MCF 10A (cell line): ENCODE measurements around the gene PFDN5. TPM values are rescaled to one million over a fixed set of nuclear protein-coding genes. Genes with fewer than 3 reads are reported as not detected.
"Not testable (repeated sequence)": the region's sequence is repeated elsewhere in the genome, so short reads cannot be mapped to it uniquely, and the experiment has no call there.

Experiments
- BruUV-seq: library from RNA; stranded (reverse); fragments of 400-500 nt; replicated peaks from 2 replicates; lab custom pipeline; 2021; lab: Mats Ljungman, UMichigan
- CTCF ChIA-PET: fragments of 300-600 bp; sonication (Branson Sonifier 250); formaldehyde crosslinking; extraction: SDS; loops from one replicate; lab custom pipeline; 2021; ENCODE audit warnings: antibody characterized with exemption, inconsistent platforms; lab: Yijun Ruan, JAX
- POLR2A ChIA-PET: fragments of 300-600, 350-650 bp; sonication (Branson Sonifier 250); formaldehyde crosslinking; extraction: SDS; loops from one replicate; lab custom pipeline; 2020; ENCODE audit warnings: antibody characterized with exemption, inconsistent platforms; lab: Yijun Ruan, JAX
- DNase-seq: peaks from one replicate; pipeline ENCODE4 v3.0.0-alpha.2; 2018; ENCODE audit not compliant: unreplicated experiment
- H3K27ac Mint-ChIP-seq: one replicate; pipeline ENCODE4 v1.8.0; 2022; ENCODE audit warnings: mild to moderate bottlenecking, low read depth, mixed read lengths; ENCODE audit not compliant: unreplicated experiment
- H3K27me3 Mint-ChIP-seq: one replicate; pipeline ENCODE4 v1.8.0; 2022; ENCODE audit warnings: mixed read lengths; ENCODE audit not compliant: insufficient read depth, unreplicated experiment
- H3K36me3 Mint-ChIP-seq: one replicate; pipeline ENCODE4 v1.8.0; 2022; ENCODE audit warnings: mild to moderate bottlenecking, moderate library complexity, mixed read lengths; ENCODE audit not compliant: insufficient read depth, unreplicated experiment
- H3K4me1 Mint-ChIP-seq: one replicate; pipeline ENCODE4 v1.8.0; 2022; ENCODE audit warnings: mixed read lengths; ENCODE audit not compliant: insufficient read depth, unreplicated experiment
- H3K4me3 Mint-ChIP-seq: one replicate; pipeline ENCODE4 v1.8.0; 2022; ENCODE audit warnings: mild to moderate bottlenecking, moderate library complexity, mixed read lengths; ENCODE audit not compliant: unreplicated experiment
- H3K9me3 Mint-ChIP-seq: one replicate; pipeline ENCODE4 v1.8.0; 2022; ENCODE audit warnings: mixed read lengths; ENCODE audit not compliant: unreplicated experiment
- intact Hi-C: fragments of 100-400 bp; cut with micrococcal nuclease; formaldehyde crosslinking; loops from 2 replicates; pipeline ENCODE4 v1.14.1; 2022
- total RNA-seq: library from RNA; stranded (reverse); gene quantifications from 2 replicates; pipeline ENCODE4 v1.2.3, GENCODE V29; 2022
- TF ChIP-seq, protein P1 (sequence below): fragments of 200-600 bp; IDR thresholded peaks from one replicate; pipeline ENCODE4 v1.8.0; 2022; ENCODE audit warnings: antibody characterized with exemption, mild to moderate bottlenecking; ENCODE audit not compliant: unreplicated experiment

PFDN5 gene
- total RNA-seq, 1 experiment from 2014 or later, result 205 TPM

DNA sequence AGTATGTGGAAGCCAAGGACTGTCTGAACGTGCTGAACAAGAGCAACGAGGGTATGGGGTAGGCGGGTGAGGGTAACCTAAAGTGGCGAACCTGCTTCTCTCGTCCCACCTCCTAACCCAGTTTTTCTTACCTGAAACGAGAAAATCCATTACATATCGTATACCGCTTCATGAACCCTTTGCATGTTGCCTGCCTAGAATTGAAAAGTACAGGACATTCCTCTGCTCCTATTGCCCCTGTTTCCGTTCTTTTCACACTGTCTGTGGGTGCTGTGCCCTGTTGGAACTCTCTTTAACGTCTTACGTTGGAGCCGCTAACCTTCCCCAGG, 513 bp downstream of the PFDN5 start:
- H3K36me3 Mint-ChIP-seq, result peaks cover 36% of the 10 kb centered on the region
- ChIA-PET CTCF (interaction anchor here (0.9 to 14.9 kb wide), 6 partner anchors 18 to 82 kb away, joined by 3 to 275 read pairs (median 6); partner anchors contain the start of gene AAAS), POLR2A (interaction anchor here (0.6 to 4.6 kb wide), 20 partner anchors 13 to 252 kb away, joined by 3 to 69 read pairs (median 6); partner anchors contain the start of genes AAAS, CSAD, ESPL1 and PRR13)
- no peak for DNase-seq
- intact Hi-C loops, result no loop called here
- H3K9me3 Mint-ChIP-seq, result no peaks in the 10 kb centered on the region
- peak overlapping the region; percentile 97 for H3K27ac Mint-ChIP-seq
- peaks cover 26% of the 10 kb centered on the region for H3K4me1 Mint-ChIP-seq
- peak overlapping the region; percentile 95 for H3K4me3 Mint-ChIP-seq
- TF ChIP-seq, protein P1, sequence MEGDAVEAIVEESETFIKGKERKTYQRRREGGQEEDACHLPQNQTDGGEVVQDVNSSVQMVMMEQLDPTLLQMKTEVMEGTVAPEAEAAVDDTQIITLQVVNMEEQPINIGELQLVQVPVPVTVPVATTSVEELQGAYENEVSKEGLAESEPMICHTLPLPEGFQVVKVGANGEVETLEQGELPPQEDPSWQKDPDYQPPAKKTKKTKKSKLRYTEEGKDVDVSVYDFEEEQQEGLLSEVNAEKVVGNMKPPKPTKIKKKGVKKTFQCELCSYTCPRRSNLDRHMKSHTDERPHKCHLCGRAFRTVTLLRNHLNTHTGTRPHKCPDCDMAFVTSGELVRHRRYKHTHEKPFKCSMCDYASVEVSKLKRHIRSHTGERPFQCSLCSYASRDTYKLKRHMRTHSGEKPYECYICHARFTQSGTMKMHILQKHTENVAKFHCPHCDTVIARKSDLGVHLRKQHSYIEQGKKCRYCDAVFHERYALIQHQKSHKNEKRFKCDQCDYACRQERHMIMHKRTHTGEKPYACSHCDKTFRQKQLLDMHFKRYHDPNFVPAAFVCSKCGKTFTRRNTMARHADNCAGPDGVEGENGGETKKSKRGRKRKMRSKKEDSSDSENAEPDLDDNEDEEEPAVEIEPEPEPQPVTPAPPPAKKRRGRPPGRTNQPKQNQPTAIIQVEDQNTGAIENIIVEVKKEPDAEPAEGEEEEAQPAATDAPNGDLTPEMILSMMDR, result no peak
- BruUV-seq, result TSS peak; percentile 46
- no peaks in the 10 kb centered on the region for H3K27me3 Mint-ChIP-seq

GRCh38 chr12:53297106-53297505, 1.8 kb downstream of the PFDN5 start:
- H3K9me3 Mint-ChIP-seq, DNase-seq, H3K27me3 Mint-ChIP-seq, intact Hi-C loops, BruUV-seq: not testable (repeated sequence)
- Mint-ChIP-seq H3K36me3 (peaks cover 48% of the 10 kb centered on the region), H3K4me1 (peaks cover 32% of the 10 kb centered on the region), H3K4me3 (peak overlapping the region; percentile 19), H3K27ac (peak overlapping the region; percentile 44)
- CTCF ChIA-PET, result interaction anchor here (0.9 to 2.7 kb wide), 8 partner anchors 10 to 142 kb away, joined by 3 to 14 read pairs (median 6); partner anchors contain the start of gene AAAS
- POLR2A ChIA-PET, result interaction anchor here (0.6 to 4.6 kb wide), 5 partner anchors 14 to 405 kb away, joined by 3 to 69 read pairs (median 3); partner anchors contain the start of gene AAAS

DNA sequence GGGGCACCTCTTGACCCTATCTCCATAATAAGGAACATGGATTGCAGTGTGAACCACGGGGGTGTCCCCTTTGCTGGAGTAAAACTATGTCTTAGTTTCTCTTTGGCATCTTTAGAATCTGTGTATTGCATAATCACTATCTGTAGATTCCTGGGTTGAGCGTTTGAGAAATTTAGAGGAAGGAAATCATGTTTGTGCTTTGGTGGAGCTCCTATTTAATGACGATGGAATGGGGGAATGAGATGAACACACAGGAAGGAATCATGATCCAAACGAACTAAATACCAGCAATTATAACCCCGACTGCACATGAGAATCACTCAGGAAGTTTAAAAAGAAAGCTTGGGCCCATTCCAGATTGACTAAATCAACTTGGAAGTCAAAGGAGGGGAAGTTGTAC, 2.8 kb downstream of the PFDN5 start:
- TF ChIP-seq, protein P1, result no peak
- POLR2A ChIA-PET, result interaction anchor here (0.6 to 4.6 kb wide), 12 partner anchors 10 to 291 kb away, joined by 3 to 69 read pairs (median 4); partner anchors contain the start of gene AAAS
- BruUV-seq, result no TSS peak
- no peak for DNase-seq
- H3K27me3 Mint-ChIP-seq, result no peaks in the 10 kb centered on the region
- CTCF ChIA-PET, result interaction anchor here (0.9 to 2.7 kb wide), 7 partner anchors 11 to 138 kb away, joined by 3 to 14 read pairs (median 7); partner anchors contain the start of gene AAAS
- H3K4me1 Mint-ChIP-seq, result peaks cover 41% of the 10 kb centered on the region
- H3K4me3 Mint-ChIP-seq, result peak overlapping the region; percentile 24
- H3K36me3 Mint-ChIP-seq, result peaks cover 59% of the 10 kb centered on the region
- intact Hi-C loops, result loop anchor here (2.0 kb wide), 1 partner anchor 23 kb away; the partner anchor contains the start of gene AAAS
- H3K27ac Mint-ChIP-seq, result peak overlapping the region; percentile 44
- no peaks in the 10 kb centered on the region for H3K9me3 Mint-ChIP-seq

DNA sequence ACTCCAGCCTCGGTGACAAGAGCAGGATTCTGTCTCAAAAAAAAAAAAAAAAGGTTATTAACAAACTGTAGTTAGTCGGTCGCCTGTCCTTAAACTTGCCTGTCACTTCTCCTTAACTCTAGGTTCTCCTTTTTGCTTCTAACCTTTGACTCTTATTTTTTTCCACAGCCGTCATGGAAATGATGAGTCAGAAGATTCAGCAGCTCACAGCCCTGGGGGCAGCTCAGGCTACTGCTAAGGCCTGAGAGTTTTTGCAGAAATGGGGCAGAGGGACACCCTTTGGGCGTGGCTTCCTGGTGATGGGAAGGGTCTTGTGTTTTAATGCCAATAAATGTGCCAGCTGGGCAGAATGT, 3.7 kb downstream of the PFDN5 start:
- intact Hi-C loops, result loop anchor here (2.0 kb wide), 1 partner anchor 22 kb away; the partner anchor contains the start of gene AAAS
- TF ChIP-seq, protein P1, result no peak
- Mint-ChIP-seq H3K27ac (peak overlapping the region; percentile 92), H3K9me3 (no peaks in the 10 kb centered on the region), H3K4me1 (peaks cover 41% of the 10 kb centered on the region), H3K27me3 (no peaks in the 10 kb centered on the region), H3K36me3 (peaks cover 66% of the 10 kb centered on the region), H3K4me3 (peak overlapping the region; percentile 82)
- ChIA-PET POLR2A (interaction anchor here (0.7 to 5.8 kb wide), 16 partner anchors 9 to 250 kb away, joined by 3 to 79 read pairs (median 4); partner anchors contain the start of genes AAAS, CSAD, ESPL1 and PRR13), CTCF (interaction anchor here (0.7 to 5.3 kb wide), 7 partner anchors 12 to 141 kb away, joined by 3 to 32 read pairs (median 5); partner anchors contain the start of gene AAAS)
- no TSS peak for BruUV-seq
- DNase-seq, result peak; percentile 70
